Mucosa of rectum (tissue), 2 donors: ENCODE data around the gene E2F3.

Source experiments
- H3K27ac ChIP-seq, 2 donors: one replicate each; pipeline ENCODE4 v1.7.0; 2013; ENCODE audit warnings: inconsistent platforms in 2 of 2, low read depth in 2 of 2, low read length in 2 of 2
- H3K27me3 ChIP-seq, 2 donors: one replicate each; pipeline ENCODE4 v1.7.0; 2013; ENCODE audit warnings: low read length in 2 of 2; ENCODE audit not compliant: control insufficient read depth in 2 of 2, insufficient read depth in 2 of 2
- H3K36me3 ChIP-seq, 2 donors: one replicate each; pipeline ENCODE4 v1.7.0; 2013; ENCODE audit warnings: low read length in 2 of 2; ENCODE audit not compliant: control insufficient read depth in 2 of 2, insufficient read depth in 2 of 2
- H3K4me1 ChIP-seq, 2 donors: one replicate each; pipeline ENCODE4 v1.7.0; 2013; ENCODE audit warnings: low read length in 2 of 2, mild to moderate bottlenecking in 1 of 2; ENCODE audit not compliant: control insufficient read depth in 2 of 2, insufficient read depth in 2 of 2
- H3K4me3 ChIP-seq, 2 donors: one replicate each; pipeline ENCODE4 v1.7.0; 2013; ENCODE audit warnings: low read length in 2 of 2
- H3K9ac ChIP-seq, 2 donors: one replicate each; pipeline ENCODE4 v1.7.0; 2013; ENCODE audit warnings: low read length in 2 of 2, low read depth in 1 of 2, mild to moderate bottlenecking in 1 of 2
- H3K9me3 ChIP-seq, 2 donors: one replicate each; pipeline ENCODE4 v1.7.0; 2013; ENCODE audit warnings: low read length in 2 of 2; ENCODE audit not compliant: control insufficient read depth in 2 of 2
- donor health status: healthy.
- donor health status: Normal muscosa, but diverticular disease.

E2F3 gene

DNA sequence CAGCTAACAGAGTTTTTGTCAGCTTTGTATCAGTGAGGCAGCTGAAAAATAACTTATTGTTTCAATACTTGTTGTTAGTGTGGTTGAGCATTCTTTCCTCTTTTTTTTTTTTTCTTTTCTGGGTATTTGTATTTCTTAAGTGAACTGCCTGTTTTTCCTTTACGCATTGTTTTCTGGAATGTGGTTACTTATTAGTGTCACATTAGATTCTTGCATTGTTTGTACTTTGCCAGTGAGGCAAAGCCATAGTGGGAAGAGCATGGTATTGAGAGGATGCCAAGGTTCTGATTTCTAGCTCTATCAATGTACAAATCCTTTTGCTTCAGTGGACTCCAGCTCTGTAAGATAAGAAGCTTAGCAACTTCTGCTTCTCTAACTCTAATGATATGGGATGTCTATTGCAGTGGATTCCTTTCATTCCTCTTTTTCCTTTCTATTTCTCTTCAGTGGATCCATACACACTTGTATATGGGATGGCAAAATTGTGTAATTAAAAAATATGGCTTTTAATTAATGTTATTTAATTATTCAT lies 136.5 kb downstream of the E2F3 start:
- no peak overlapping the region for H3K27ac ChIP-seq
- no peaks in the 10 kb centered on the region for H3K9me3 ChIP-seq
- H3K9ac ChIP-seq: no peak overlapping the region
- H3K4me1 ChIP-seq: peaks cover 0 to 6% of the 10 kb centered on the region in 2 donors
- H3K4me3 ChIP-seq: no peak overlapping the region
- no peaks in the 10 kb centered on the region for H3K27me3 ChIP-seq
- H3K36me3 ChIP-seq: peaks cover 6 to 8% of the 10 kb centered on the region in 2 donors

DNA sequence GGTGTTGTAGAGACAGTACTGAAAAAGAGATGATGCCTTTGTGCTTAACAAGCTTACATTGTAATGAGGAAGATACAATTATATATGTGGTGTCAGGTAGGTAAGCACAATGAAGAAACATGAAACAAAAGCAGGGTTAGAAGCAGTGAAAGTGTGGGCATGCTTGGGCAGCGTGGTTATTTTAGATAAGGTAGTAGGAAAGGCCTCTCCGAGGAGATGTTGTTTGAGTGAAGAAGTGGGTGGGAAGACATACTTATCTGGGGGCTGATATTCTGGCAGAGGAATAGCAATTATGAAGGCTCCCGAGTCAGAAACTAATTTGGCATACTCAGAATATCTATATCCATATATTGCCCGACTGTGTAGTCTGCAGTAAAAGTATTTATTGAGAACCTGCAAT lies 137.2 kb downstream of the E2F3 start:
- no peak overlapping the region for H3K4me3 ChIP-seq
- H3K9me3 ChIP-seq: no peaks in the 10 kb centered on the region
- H3K27ac ChIP-seq: no peak overlapping the region
- no peak overlapping the region for H3K9ac ChIP-seq
- no peaks in the 10 kb centered on the region for H3K27me3 ChIP-seq
- peaks cover 6 to 8% of the 10 kb centered on the region in 2 donors for H3K36me3 ChIP-seq
- H3K4me1 ChIP-seq: peaks cover 0 to 6% of the 10 kb centered on the region in 2 donors

- Histone ChIP-seq H3K9ac (no peak overlapping the region), H3K4me1 (peaks cover 0 to 6% of the 10 kb centered on the region in 2 donors), H3K4me3 (no peak overlapping the region), H3K36me3 (peaks cover 6 to 8% of the 10 kb centered on the region in 2 donors), H3K9me3 (no peaks in the 10 kb centered on the region), H3K27me3 (no peaks in the 10 kb centered on the region), H3K27ac (no peak overlapping the region)
These were observed 137.7 kb downstream of the E2F3 start for GRCh38 chr6:20539387-20539786.

DNA sequence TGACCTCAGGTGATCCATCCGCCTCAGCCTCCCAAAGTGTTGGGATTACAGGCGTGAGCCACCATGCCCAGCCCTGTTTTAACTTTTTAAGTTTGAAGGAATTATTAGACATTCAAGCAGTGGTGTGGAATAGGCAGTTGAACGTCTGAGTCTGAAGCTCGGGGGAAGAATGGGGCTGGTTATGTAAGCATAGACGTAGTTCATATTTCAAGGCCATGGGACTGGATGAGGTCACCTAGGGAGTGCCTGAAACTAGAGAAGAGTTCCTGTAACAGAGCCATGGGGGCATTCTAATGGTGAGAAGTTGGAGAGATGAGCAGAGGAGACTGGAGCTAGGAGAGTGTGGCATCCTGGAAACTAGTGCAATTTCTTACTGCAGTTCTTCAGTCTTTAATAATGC lies 139.0 kb downstream of the E2F3 start:
- Histone ChIP-seq H3K4me1 (peaks cover 0 to 1% of the 10 kb centered on the region in 2 donors), H3K9ac (no peak overlapping the region), H3K27me3 (no peaks in the 10 kb centered on the region), H3K4me3 (no peak overlapping the region), H3K9me3 (no peaks in the 10 kb centered on the region), H3K36me3 (peaks cover 6 to 8% of the 10 kb centered on the region in 2 donors), H3K27ac (no peak overlapping the region)

GRCh38 chr6:20541382-20541781 lies 139.7 kb downstream of the E2F3 start:
- Histone ChIP-seq H3K36me3 (peaks cover 9 to 10% of the 10 kb centered on the region in 2 donors), H3K27ac (no peak overlapping the region), H3K27me3 (no peaks in the 10 kb centered on the region), H3K9ac (no peak overlapping the region), H3K9me3 (no peaks in the 10 kb centered on the region), H3K4me3 (no peak overlapping the region), H3K4me1 (no peaks in the 10 kb centered on the region)

DNA sequence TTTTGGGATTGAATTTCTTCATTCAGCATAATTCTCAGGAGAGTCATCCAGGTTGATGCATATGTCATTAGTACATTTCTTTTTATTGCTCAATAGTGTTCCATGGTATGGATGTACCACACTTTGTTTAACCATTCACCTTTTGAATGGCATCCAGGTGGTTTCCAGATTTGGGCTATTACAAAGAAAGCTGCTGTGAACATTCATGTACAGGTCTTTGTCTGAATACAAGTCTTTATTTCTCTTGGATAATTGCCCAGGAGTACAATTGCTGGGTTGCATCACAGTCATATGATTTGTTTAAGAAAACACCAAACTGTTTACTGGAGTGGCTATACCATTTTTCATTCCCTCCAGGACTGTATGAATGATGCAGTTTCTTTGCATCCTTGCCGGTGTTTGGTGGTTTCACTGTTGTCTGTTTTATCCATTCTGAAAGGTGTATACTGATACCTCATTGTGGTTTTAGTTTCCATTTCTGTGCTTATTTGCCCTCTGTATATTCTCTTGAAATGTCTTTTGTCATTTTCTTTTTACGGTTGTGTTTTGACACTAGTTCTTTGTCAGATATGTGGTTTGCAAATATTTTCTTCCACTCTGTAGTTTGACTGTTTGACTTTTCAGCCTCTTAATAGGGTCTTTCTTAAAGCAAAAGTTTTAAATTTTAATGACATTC lies 141.4 kb downstream of the E2F3 start:
- no peaks in the 10 kb centered on the region for H3K27me3 ChIP-seq
- peaks cover 10 to 11% of the 10 kb centered on the region in 2 donors for H3K36me3 ChIP-seq
- no peak overlapping the region for H3K9ac ChIP-seq
- no peaks in the 10 kb centered on the region for H3K4me1 ChIP-seq
- no peak overlapping the region for H3K27ac ChIP-seq
- H3K4me3 ChIP-seq: no peak overlapping the region
- H3K9me3 ChIP-seq: no peaks in the 10 kb centered on the region
